ENCODE measurements around the gene REV1.
"Not testable (repeated sequence)": the region's sequence is repeated elsewhere in the genome, so short reads cannot be mapped to it uniquely, and the experiment has no call there.

The REV1 gene

GRCh38 chr2:99489761-99490622 lies at the start of gene REV1:
Gene REV1 (minus strand): TSS chr2:99490017. CDS start chr2:99464975, 25,042 bp downstream.
- peak; percentile 94 for DNase-seq
- in situ Hi-C loops (cut with MboI; ENCODE audit: low pct_unique_long_range_greater_than_20kb, low sequenced_read_pairs), result no loop called here

GRCh38 chr2:99537910-99538485 lies 48.2 kb upstream of the REV1 start:
- in situ Hi-C loops (cut with MboI; ENCODE audit: low pct_unique_long_range_greater_than_20kb, low sequenced_read_pairs), result no loop called here
- no peak for DNase-seq

DNA sequence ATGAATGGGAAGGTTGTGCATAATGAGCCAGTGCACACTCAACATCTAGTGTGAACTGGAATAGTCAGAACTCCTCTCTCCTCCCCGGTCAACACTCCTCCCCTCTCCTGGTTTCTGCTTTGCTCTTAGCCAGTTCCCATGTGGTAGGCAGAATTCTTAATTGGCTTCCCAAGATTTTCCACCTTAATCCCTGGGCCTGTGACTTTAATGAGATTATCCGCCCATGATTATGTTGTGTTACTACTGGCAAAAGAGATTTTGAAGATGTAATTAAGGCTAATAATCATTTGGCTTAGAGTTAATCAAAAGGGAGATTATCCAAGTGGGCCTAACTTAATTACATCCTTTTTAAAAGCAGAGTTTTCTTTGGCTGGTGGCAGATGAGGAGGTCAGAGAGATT lies 34.2 kb upstream of the REV1 start:
- in situ Hi-C loops (cut with MboI; ENCODE audit: low pct_unique_long_range_greater_than_20kb, low sequenced_read_pairs), result no loop called here
- DNase-seq, result no peak

- DNase-seq, result no peak
- in situ Hi-C loops (cut with MboI; ENCODE audit: low pct_unique_long_range_greater_than_20kb, low sequenced_read_pairs), result no loop called here
Measured at GRCh38 chr2:99522157-99522556, 32.3 kb upstream of the REV1 start.

DNA sequence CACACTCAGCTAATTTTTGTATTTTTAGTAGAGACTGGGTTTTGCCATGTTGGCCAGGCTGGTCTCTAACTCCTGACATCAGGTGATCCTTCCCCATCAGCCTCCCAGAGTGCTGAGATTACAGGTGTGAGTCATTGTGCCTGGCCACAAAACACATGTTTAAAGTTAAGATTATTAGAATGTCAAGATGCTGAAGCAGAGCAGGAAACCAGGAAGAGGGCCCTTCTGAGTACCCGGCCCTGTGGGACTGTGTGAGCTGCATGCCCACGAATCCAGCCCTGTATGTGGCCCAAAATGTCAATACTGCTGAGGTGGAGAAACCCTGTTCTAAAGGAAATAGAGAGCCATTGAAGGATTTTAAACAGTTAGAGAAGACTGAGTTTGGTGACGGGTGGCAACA lies 31.0 kb upstream of the REV1 start:
- in situ Hi-C loops (cut with MboI; ENCODE audit: low pct_unique_long_range_greater_than_20kb, low sequenced_read_pairs), result no loop called here
- no peak for DNase-seq

DNA sequence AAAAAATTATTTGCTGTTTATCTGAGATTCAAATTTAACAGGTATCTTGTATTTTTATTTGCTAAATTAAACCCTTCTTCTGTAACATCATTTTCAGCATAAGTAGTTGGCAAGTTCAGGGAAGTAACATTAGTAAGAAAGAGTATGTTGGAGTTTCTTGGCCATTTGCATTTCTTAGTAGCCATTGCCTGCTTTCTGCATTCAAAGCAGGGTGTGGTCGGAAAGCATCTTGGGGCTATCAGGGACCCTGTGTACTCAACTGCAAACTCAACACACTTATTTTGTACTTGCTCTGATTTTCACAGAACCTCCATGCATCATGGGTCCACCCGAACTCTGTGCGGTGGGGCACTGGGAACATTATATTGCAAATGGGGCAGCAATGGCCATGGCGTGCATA lies 30.4 kb upstream of the REV1 start:
- in situ Hi-C loops (cut with MboI; ENCODE audit: low pct_unique_long_range_greater_than_20kb, low sequenced_read_pairs), result no loop called here
- no peak for DNase-seq

- in situ Hi-C loops (cut with MboI; ENCODE audit: low pct_unique_long_range_greater_than_20kb, low sequenced_read_pairs), result no loop called here
- no peak for DNase-seq
Measured at GRCh38 chr2:99514357-99514756, 24.5 kb upstream of the REV1 start.

GRCh38 chr2:99512181-99512591 lies 22.4 kb upstream of the REV1 start:
- in situ Hi-C loops (cut with MboI; ENCODE audit: low pct_unique_long_range_greater_than_20kb, low sequenced_read_pairs), result no loop called here
- DNase-seq, result no peak

GRCh38 chr2:99509387-99509786 lies 19.6 kb upstream of the REV1 start:
- in situ Hi-C loops (cut with MboI; ENCODE audit: low pct_unique_long_range_greater_than_20kb, low sequenced_read_pairs), result no loop called here
- no peak for DNase-seq

GRCh38 chr2:99507937-99508818 lies 18.4 kb upstream of the REV1 start:
- in situ Hi-C loops (cut with MboI; ENCODE audit: low pct_unique_long_range_greater_than_20kb, low sequenced_read_pairs), result no loop called here
- no peak for DNase-seq

GRCh38 chr2:99504844-99505584 lies 15.2 kb upstream of the REV1 start:
- DNase-seq, result no peak
- in situ Hi-C loops (cut with MboI; ENCODE audit: low pct_unique_long_range_greater_than_20kb, low sequenced_read_pairs), result no loop called here

DNA sequence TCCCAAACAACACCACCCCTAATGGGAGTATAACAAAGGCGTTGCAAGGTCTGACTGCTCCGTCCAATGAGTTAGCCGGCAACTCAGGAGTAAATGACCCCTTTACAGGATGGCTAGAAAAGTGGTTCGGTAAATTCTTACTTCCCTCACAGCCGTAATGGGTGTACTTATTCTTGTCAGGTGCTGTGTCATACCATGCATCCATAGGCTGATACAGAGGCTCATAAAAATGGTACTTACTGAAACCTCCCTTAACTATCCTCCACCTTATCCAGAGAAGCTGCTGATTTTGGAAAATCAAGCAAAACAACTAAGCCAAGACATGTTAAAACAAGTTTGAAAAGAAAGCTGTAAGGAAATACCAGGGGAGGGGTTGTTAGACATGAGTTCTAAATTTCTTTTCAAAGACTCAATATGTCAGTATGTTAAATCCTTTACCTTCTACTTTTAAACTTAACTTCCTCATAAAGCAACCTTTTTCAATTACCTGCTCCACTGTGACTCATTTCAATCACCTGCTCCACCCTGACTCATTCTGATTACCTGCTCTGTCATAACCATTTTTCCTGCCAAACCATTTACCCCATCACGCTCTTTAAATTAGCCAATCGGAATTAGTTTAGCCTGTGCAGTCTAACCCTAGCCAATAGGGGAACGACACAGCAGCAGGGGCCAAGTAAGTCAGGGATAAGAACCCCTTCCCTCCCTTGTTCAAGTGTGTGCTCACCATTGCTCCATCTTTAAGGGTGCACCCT lies 14.0 kb upstream of the REV1 start:
- in situ Hi-C loops (cut with MboI; ENCODE audit: low pct_unique_long_range_greater_than_20kb, low sequenced_read_pairs); DNase-seq: not testable (repeated sequence)

GRCh38 chr2:99496021-99496420 lies 6.2 kb upstream of the REV1 start:
- DNase-seq, result no peak
- in situ Hi-C loops (cut with MboI; ENCODE audit: low pct_unique_long_range_greater_than_20kb, low sequenced_read_pairs), result no loop called here

GRCh38 chr2:99495115-99495860 lies 5.5 kb upstream of the REV1 start:
- no peak for DNase-seq
- in situ Hi-C loops (cut with MboI; ENCODE audit: low pct_unique_long_range_greater_than_20kb, low sequenced_read_pairs), result no loop called here

GRCh38 chr2:99492721-99493120 lies 2.9 kb upstream of the REV1 start:
- no peak for DNase-seq
- in situ Hi-C loops (cut with MboI; ENCODE audit: low pct_unique_long_range_greater_than_20kb, low sequenced_read_pairs), result no loop called here

GRCh38 chr2:99490623-99491461 lies 1.0 kb upstream of the REV1 start:
- DNase-seq, result no peak
- in situ Hi-C loops (cut with MboI; ENCODE audit: low pct_unique_long_range_greater_than_20kb, low sequenced_read_pairs), result no loop called here
